ENCODE data around the gene CGRRF1.

DNA sequence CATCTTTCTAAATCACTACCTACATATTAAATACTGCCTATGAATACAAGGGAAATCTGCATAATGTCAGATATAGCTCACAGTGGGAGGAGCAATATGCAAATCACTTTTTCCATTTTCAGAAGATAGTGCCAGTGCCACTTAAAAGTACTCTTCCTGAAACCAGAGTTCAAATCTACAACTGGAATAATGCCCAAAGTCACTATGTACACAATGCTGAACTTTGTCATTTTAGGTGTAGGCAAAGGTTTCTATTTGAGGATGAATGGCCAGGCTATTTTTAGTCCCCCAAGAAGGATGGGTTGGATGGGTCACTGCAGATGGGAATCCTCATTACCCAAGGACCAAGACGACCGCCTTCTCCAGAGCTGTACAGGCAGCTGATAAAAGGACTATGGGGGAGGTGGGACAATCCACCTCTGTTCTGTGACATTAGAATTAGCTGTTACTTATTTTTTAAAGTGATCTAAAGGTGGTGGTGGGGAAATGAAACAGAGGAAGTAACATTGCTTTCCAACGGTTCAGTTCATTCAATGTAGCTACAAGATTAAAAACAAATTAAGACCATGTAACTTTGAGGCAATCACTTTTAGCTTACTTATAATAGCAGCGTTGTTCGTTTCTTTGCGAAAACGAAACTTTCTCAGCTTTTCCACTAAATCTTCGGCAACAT, 26.5 kb upstream of the CGRRF1 start:
- TF ChIP-seq, protein P1, sequence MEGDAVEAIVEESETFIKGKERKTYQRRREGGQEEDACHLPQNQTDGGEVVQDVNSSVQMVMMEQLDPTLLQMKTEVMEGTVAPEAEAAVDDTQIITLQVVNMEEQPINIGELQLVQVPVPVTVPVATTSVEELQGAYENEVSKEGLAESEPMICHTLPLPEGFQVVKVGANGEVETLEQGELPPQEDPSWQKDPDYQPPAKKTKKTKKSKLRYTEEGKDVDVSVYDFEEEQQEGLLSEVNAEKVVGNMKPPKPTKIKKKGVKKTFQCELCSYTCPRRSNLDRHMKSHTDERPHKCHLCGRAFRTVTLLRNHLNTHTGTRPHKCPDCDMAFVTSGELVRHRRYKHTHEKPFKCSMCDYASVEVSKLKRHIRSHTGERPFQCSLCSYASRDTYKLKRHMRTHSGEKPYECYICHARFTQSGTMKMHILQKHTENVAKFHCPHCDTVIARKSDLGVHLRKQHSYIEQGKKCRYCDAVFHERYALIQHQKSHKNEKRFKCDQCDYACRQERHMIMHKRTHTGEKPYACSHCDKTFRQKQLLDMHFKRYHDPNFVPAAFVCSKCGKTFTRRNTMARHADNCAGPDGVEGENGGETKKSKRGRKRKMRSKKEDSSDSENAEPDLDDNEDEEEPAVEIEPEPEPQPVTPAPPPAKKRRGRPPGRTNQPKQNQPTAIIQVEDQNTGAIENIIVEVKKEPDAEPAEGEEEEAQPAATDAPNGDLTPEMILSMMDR (IDR thresholded peaks at IDR 0.05; ENCODE audit: low read length) = no peak
- no peak for TF ChIP-seq EZH2 (IDR thresholded peaks at IDR 0.05; ENCODE audit: borderline replicate concordance, low read length)

All from OCI-LY1 (cell line).